ENCODE results near the gene DNASE1L2. TPM values are rescaled to one million over a fixed set of nuclear protein-coding genes. Genes with fewer than 3 reads are reported as not detected.
A peak's percentile ranks its signal among the peaks of the same experiment; 100 is the strongest.

Gene DNASE1L2
- total and polyA plus RNA-seq, 4 experiments from 2014 or later, result 3.9 to 4.8 TPM; not detected in 2

DNA sequence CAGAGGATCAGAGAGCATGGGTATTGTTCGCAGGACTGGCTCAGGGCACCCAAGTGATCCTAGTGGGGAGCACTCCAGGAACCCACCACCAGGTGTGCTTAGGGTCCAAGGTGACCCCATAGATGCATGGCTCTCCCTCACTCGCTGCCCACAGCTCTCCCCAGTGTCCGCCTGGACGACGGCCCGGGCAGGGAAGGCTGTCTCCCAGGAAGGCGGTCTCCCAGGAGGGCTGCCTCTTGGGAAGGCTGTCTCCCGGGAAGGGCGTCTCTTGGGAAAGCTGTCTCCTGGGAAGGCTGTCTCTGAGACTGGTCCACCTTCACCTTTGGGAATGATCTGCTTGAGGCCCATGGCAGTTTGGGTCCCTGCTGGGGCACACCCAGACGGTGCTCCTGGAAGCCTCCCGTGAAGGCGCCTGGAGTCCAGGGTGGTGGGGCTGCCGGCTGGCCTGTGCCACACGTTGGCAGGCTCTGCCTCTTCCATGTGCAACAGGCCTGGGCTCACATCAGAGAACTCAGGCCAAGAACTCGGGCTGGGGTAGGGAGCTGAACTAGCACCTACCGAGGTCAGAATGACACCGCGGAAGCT lies 10.1 kb downstream of the DNASE1L2 start:
- no peaks in the 10 kb centered on the region for H3K9me3 ChIP-seq (ENCODE audit: control insufficient read depth in 1 of 2, low read length in 2 of 2)
- H3K4me3 ChIP-seq (ENCODE audit: low read length in 2 of 2), result no peak overlapping the region
- ChIA-PET CTCF (ENCODE audit: partially characterized antibody) (interaction anchor here (0.9 to 1.0 kb wide), 2 partner anchors 52 to 224 kb away, joined by 3 to 4 read pairs; no protein-coding TSS in a partner anchor), POLR2A (ENCODE audit: partially characterized antibody) (no interaction called here)
- peak overlapping the region in 1 of 7 donors; percentile 38 for H3K27ac Mint-ChIP-seq
- H3K27me3 Mint-ChIP-seq, result no peaks in the 10 kb centered on the region
- intact Hi-C loops (cut with micrococcal nuclease), result no loop called here
- no peak overlapping the region for H3K27ac ChIP-seq (ENCODE audit: low read depth, low read length)
- H3K9me3 Mint-ChIP-seq, result peaks cover 0 to 2% (median 0%) of the 10 kb centered on the region in 8 donors
- peaks cover 21% of the 10 kb centered on the region for H3K36me3 ChIP-seq (ENCODE audit: insufficient read depth, low read length)
- H3K27me3 ChIP-seq (ENCODE audit: insufficient read depth, low read length), result no peaks in the 10 kb centered on the region
- H3K36me3 Mint-ChIP-seq, result peaks cover 5 to 20% of the 10 kb centered on the region in 2 donors
- DNase-seq, result no peak
- peaks cover 10% of the 10 kb centered on the region for H3K4me1 ChIP-seq (ENCODE audit: insufficient read depth, low read length)
- no peak overlapping the region for H3K4me3 Mint-ChIP-seq
- H3K4me1 Mint-ChIP-seq, result peaks cover 1 to 8% (median 6%) of the 10 kb centered on the region in 4 donors

DNA sequence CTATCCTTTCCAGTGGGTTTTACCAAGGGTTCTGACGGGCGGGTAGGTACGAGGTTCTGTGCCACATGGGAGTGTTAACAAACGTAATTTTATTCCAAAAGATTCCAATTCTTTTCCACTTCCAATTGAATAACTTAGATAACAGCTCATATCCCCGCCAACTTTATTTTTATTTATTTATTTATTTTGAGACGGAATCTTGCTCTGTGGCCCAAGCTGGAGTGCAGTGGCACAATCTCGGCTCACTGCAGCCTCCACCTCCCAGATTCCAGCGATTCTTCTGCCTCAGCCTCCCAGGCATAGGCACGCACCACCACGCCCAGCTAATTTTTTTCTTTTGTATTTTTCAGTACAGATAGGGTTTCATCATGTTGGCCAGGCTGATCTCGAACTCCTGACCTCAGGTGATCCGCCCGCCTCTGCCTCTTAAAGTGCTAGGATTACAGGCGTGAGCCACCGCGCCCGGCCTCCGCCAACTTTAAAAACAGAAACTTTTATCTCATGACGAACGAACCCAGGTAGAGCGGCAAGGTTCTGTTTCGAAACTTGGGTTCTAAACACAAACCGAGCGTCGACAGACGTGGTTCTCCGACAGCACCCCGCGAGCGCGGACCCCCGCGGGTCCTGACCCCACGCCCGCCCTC lies 14.5 kb downstream of the DNASE1L2 start:
- no peaks in the 10 kb centered on the region for H3K27me3 ChIP-seq (ENCODE audit: insufficient read depth, low read length)
- H3K36me3 Mint-ChIP-seq, result peaks cover 17 to 32% of the 10 kb centered on the region in 2 donors
- H3K4me3 Mint-ChIP-seq, result peak overlapping the region; percentile 87 to 93 (median 90)
- peaks cover 10% of the 10 kb centered on the region for H3K4me1 ChIP-seq (ENCODE audit: insufficient read depth, low read length)
- peak overlapping the region in 1 of 2 donors; percentile 66 for H3K4me3 ChIP-seq (ENCODE audit: low read length in 2 of 2)
- intact Hi-C loops (cut with micrococcal nuclease), result loop anchor here (1.0 to 2.0 kb wide), 6 partner anchors 18 to 227 kb away; partner anchors contain the start of genes E4F1, PGP, RNPS1 and TRAF7
- peak in 3 of 5 donors; percentile 40 to 62 (median 42) for DNase-seq
- H3K27ac ChIP-seq (ENCODE audit: low read depth, low read length), result peak overlapping the region; percentile 61
- H3K27me3 Mint-ChIP-seq, result no peaks in the 10 kb centered on the region
- H3K27ac Mint-ChIP-seq, result peak overlapping the region; percentile 88 to 96 (median 90)
- H3K9me3 Mint-ChIP-seq, result peaks cover 0 to 4% (median 0%) of the 10 kb centered on the region in 8 donors
- CTCF ChIA-PET (ENCODE audit: partially characterized antibody), result interaction anchor here (0.9 to 3.3 kb wide), 6 partner anchors 9 to 110 kb away, joined by 4 to 42 read pairs (median 4); no protein-coding TSS in a partner anchor
- peaks cover 1 to 12% (median 5%) of the 10 kb centered on the region in 4 donors for H3K4me1 Mint-ChIP-seq
- no peaks in the 10 kb centered on the region for H3K9me3 ChIP-seq (ENCODE audit: control insufficient read depth in 1 of 2, low read length in 2 of 2)
- POLR2A ChIA-PET (ENCODE audit: partially characterized antibody), result interaction anchor here (0.9 to 4.4 kb wide), 17 partner anchors 12 to 287 kb away, joined by 3 to 29 read pairs (median 7); partner anchors contain the start of genes ATP6V0C, CASKIN1, E4F1 and MLST8
- peaks cover 24% of the 10 kb centered on the region for H3K36me3 ChIP-seq (ENCODE audit: insufficient read depth, low read length)

GRCh38 chr16:2251296-2252111 lies 15.3 kb downstream of the DNASE1L2 start, which contains the start of gene ECI1:
ECI1 (minus strand) TSS chr16:2251587; CDS start chr16:2251566, 21 bp downstream.
- H3K36me3 ChIP-seq (ENCODE audit: insufficient read depth, low read length), result peaks cover 24% of the 10 kb centered on the region
- Mint-ChIP-seq H3K9me3 (peaks cover 0 to 4% (median 0%) of the 10 kb centered on the region in 8 donors), H3K4me1 (peaks cover 1 to 12% (median 5%) of the 10 kb centered on the region in 4 donors), H3K27ac (peak within 1 kb of the TSS; percentile 88 to 96 (median 91)), H3K36me3 (peaks cover 18 to 36% of the 10 kb centered on the region in 2 donors), H3K4me3 (peak within 1 kb of the TSS; percentile 87 to 93 (median 90)), H3K27me3 (no peaks in the 10 kb centered on the region)
- H3K27ac ChIP-seq (ENCODE audit: low read depth, low read length), result peak within 1 kb of the TSS; percentile 61
- H3K27me3 ChIP-seq (ENCODE audit: insufficient read depth, low read length), result no peaks in the 10 kb centered on the region
- intact Hi-C loops (cut with micrococcal nuclease), result loop anchor here (1.0 to 2.0 kb wide), 6 partner anchors 17 to 228 kb away; partner anchors contain the start of genes E4F1, PGP, RNPS1 and TRAF7
- H3K9me3 ChIP-seq (ENCODE audit: control insufficient read depth in 1 of 2, low read length in 2 of 2), result no peaks in the 10 kb centered on the region
- peaks cover 10% of the 10 kb centered on the region for H3K4me1 ChIP-seq (ENCODE audit: insufficient read depth, low read length)
- peak within 1 kb of the TSS in 1 of 2 donors; percentile 66 for H3K4me3 ChIP-seq (ENCODE audit: low read length in 2 of 2)
- DNase-seq, result peak; percentile 65 to 81 (median 72)
- CTCF ChIA-PET (ENCODE audit: partially characterized antibody), result interaction anchor here (0.7 to 3.3 kb wide), 12 partner anchors 8 to 229 kb away, joined by 3 to 42 read pairs (median 4); partner anchors contain the start of gene E4F1
- POLR2A ChIA-PET (ENCODE audit: partially characterized antibody), result interaction anchor here (0.8 to 4.4 kb wide), 24 partner anchors 11 to 501 kb away, joined by 3 to 29 read pairs (median 4); partner anchors contain the start of genes ATP6V0C, CASKIN1, DNASE1L2 and E4F1

- Histone ChIP-seq H3K4me1 (ENCODE audit: insufficient read depth, low read length) (peaks cover 10% of the 10 kb centered on the region), H3K27me3 (ENCODE audit: insufficient read depth, low read length) (no peaks in the 10 kb centered on the region), H3K27ac (ENCODE audit: low read depth, low read length) (no peak overlapping the region), H3K36me3 (ENCODE audit: insufficient read depth, low read length) (peaks cover 34% of the 10 kb centered on the region), H3K9me3 (ENCODE audit: control insufficient read depth in 1 of 2, low read length in 2 of 2) (no peaks in the 10 kb centered on the region), H3K4me3 (ENCODE audit: low read length in 2 of 2) (no peak overlapping the region)
- Mint-ChIP-seq H3K27ac (peak overlapping the region in 6 of 7 donors; percentile 54 to 90 (median 73)), H3K4me1 (peaks cover 1 to 12% (median 5%) of the 10 kb centered on the region in 4 donors), H3K9me3 (peaks cover 0 to 4% (median 0%) of the 10 kb centered on the region in 8 donors), H3K36me3 (peaks cover 28 to 49% of the 10 kb centered on the region in 2 donors), H3K4me3 (peak overlapping the region in 5 of 8 donors; percentile 4 to 68 (median 33)), H3K27me3 (no peaks in the 10 kb centered on the region)
- POLR2A ChIA-PET (ENCODE audit: partially characterized antibody), result interaction anchor here (0.9 to 4.4 kb wide), 10 partner anchors 13 to 260 kb away, joined by 3 to 29 read pairs (median 18); partner anchors contain the start of genes CASKIN1, DNASE1L2, E4F1 and MLST8
- CTCF ChIA-PET (ENCODE audit: partially characterized antibody), result interaction anchor here (0.6 to 3.3 kb wide), 5 partner anchors 9 to 251 kb away, joined by 4 to 42 read pairs (median 4); partner anchors contain the start of gene E4F1
- DNase-seq, result no peak
- intact Hi-C loops (cut with micrococcal nuclease), result no loop called here
These were observed 16.5 kb downstream of the DNASE1L2 start for GRCh38 chr16:2252806-2253148.

DNA sequence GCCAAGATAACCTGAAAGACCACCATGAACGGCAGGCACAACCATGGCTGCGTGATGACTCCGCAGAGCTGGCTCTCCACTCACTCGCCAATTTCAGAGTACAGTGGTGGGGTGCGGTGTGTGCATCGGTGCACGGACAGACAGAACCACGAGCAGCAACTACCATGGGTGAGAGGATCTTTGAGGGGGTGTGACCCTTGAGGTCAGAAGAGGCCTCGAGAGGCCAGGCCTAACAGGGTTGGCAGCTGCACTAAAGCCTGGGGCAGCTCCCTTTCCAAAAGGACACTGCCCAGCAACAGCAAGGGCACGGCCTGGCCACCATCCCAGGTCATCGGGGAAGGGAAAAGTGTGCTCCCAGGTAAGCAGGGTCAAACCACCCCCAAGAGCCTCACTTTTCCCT lies 17.0 kb downstream of the DNASE1L2 start:
- Histone ChIP-seq H3K27ac (ENCODE audit: low read depth, low read length) (no peak overlapping the region), H3K9me3 (ENCODE audit: control insufficient read depth in 1 of 2, low read length in 2 of 2) (no peaks in the 10 kb centered on the region), H3K36me3 (ENCODE audit: insufficient read depth, low read length) (peaks cover 40% of the 10 kb centered on the region), H3K27me3 (ENCODE audit: insufficient read depth, low read length) (no peaks in the 10 kb centered on the region), H3K4me3 (ENCODE audit: low read length in 2 of 2) (no peak overlapping the region), H3K4me1 (ENCODE audit: insufficient read depth, low read length) (peaks cover 10% of the 10 kb centered on the region)
- Mint-ChIP-seq H3K27ac (peak overlapping the region in 6 of 7 donors; percentile 54 to 90 (median 73)), H3K9me3 (peaks cover 0 to 4% (median 0%) of the 10 kb centered on the region in 8 donors), H3K4me1 (peaks cover 1 to 12% (median 5%) of the 10 kb centered on the region in 4 donors), H3K4me3 (peak overlapping the region in 2 of 8 donors; percentile 20 to 65), H3K36me3 (peaks cover 28 to 54% of the 10 kb centered on the region in 2 donors), H3K27me3 (no peaks in the 10 kb centered on the region)
- ChIA-PET CTCF (ENCODE audit: partially characterized antibody) (interaction anchor here (1.2 to 1.7 kb wide), 2 partner anchors 9 to 59 kb away, joined by 5 to 6 read pairs; no protein-coding TSS in a partner anchor), POLR2A (ENCODE audit: partially characterized antibody) (interaction anchor here (1.3 to 4.4 kb wide), 4 partner anchors 12 to 98 kb away, joined by 5 to 23 read pairs (median 13); partner anchors contain the start of genes DNASE1L2, MLST8 and TRAF7)
- intact Hi-C loops (cut with micrococcal nuclease), result no loop called here
- DNase-seq, result no peak

- H3K27me3 Mint-ChIP-seq, result no peaks in the 10 kb centered on the region
- peaks cover 0 to 2% (median 0%) of the 10 kb centered on the region in 8 donors for H3K9me3 Mint-ChIP-seq
- H3K27ac Mint-ChIP-seq, result peak overlapping the region in 5 of 7 donors; percentile 7 to 46 (median 21)
- no peak for DNase-seq
- peaks cover 56% of the 10 kb centered on the region for H3K36me3 ChIP-seq (ENCODE audit: insufficient read depth, low read length)
- ChIA-PET POLR2A (ENCODE audit: partially characterized antibody) (no interaction called here), CTCF (ENCODE audit: partially characterized antibody) (no interaction called here)
- H3K27ac ChIP-seq (ENCODE audit: low read depth, low read length), result no peak overlapping the region
- H3K4me1 ChIP-seq (ENCODE audit: insufficient read depth, low read length), result no peaks in the 10 kb centered on the region
- H3K27me3 ChIP-seq (ENCODE audit: insufficient read depth, low read length), result no peaks in the 10 kb centered on the region
- H3K36me3 Mint-ChIP-seq, result peaks cover 34 to 66% of the 10 kb centered on the region in 2 donors
- H3K4me3 ChIP-seq (ENCODE audit: low read length in 2 of 2), result no peak overlapping the region
- no peak overlapping the region for H3K4me3 Mint-ChIP-seq
- H3K9me3 ChIP-seq (ENCODE audit: control insufficient read depth in 1 of 2, low read length in 2 of 2), result no peaks in the 10 kb centered on the region
- H3K4me1 Mint-ChIP-seq, result peaks cover 0 to 4% (median 0%) of the 10 kb centered on the region in 4 donors
- intact Hi-C loops (cut with micrococcal nuclease), result no loop called here
These were observed 20.4 kb downstream of the DNASE1L2 start for GRCh38 chr16:2256531-2257140.

Measured in CD4-positive, alpha-beta memory T cell (primary cell).